HG02973 (cell line): ENCODE measurements around the gene DHX58.
A peak's percentile ranks its signal among the peaks of the same experiment; 100 is the strongest.
"Not testable (repeated sequence)": the region's sequence is repeated elsewhere in the genome, so short reads cannot be mapped to it uniquely, and the experiment has no call there.

Experiments used
- ATAC-seq: cut with Tn5 transposase; IDR thresholded peaks from one replicate; pipeline ENCODE4 v1.9.1; 2021; ENCODE audit warnings: moderate library complexity; ENCODE audit not compliant: unreplicated experiment

Gene DHX58

DNA sequence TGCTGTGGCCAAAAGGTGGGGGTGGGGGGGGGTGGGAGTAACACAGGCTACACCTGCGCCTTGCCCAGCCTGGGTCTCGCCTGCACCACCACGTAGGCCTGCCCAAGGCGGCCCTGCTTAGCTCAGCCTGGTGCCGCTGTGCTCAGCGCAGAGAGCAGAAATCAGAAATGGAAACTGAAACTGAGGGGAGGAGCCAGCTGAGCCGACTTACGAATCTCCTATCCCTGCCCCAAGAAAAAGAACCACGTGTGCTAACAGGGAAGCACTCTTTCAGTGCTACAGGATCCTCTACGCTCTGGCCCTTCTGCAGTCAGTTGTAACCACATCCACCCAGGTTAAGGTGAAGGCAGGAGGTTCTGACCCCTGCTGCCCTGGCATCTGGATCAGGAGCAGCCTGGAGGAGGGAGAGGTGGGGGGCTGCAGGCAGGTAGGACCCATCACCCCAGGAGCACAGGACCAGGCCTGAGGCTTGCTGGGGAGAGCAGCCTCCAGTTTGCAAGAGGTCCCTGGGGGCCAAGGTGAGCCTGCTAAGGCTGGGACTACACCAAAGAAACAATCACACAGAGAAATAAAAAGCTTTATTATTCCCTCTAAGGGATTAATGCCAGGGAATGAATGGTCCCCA is at the start of gene DHX58:
TSS of gene DHX58 (minus strand) at position 163 of the 625 bp plus-strand sequence. CDS start 822 bp downstream, outside the sequence.
- peak; percentile 43 for ATAC-seq

- no peak for ATAC-seq
Measured at GRCh38 chr17:42160531-42160910, 48.0 kb upstream of the DHX58 start.

DNA sequence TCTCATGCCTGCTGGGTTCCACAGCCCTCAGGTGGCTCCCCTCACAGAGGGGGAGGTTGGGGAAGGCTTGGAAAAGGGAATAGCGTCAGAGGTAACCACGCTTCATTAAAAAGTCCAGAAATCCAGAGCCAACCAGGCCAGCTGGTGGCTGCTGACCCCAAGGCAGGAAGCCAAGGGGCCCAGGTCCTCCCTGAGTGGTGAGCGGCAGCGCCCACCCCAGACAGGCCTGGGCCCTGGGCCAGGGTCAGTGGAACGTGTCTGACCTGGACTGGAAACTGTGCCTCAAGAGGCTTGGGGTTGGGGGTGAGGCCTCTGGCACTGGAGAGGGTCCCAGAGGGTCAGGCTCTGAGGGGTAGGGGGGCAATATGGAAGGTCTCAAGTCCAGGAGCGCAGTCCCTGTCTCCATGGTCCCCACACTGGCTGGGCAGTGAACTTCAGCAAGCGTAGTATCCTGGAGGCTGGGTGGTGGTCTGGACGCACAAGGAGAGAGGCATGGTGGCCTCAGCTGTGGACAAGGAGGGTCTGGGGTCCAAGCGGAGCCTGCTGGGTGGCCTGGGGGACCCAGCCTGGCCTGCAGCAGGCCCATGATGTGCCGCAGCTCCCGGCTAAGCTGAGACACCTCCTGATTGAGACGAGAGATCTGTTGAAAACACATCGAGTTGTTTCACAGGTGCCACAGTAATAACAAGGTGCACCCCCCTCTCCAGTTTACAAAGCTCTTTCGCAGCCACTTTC is 47.4 kb upstream of the DHX58 start:
- no peak for ATAC-seq

- no peak for ATAC-seq
Measured at GRCh38 chr17:42155614-42156045, 43.1 kb upstream of the DHX58 start.

DNA sequence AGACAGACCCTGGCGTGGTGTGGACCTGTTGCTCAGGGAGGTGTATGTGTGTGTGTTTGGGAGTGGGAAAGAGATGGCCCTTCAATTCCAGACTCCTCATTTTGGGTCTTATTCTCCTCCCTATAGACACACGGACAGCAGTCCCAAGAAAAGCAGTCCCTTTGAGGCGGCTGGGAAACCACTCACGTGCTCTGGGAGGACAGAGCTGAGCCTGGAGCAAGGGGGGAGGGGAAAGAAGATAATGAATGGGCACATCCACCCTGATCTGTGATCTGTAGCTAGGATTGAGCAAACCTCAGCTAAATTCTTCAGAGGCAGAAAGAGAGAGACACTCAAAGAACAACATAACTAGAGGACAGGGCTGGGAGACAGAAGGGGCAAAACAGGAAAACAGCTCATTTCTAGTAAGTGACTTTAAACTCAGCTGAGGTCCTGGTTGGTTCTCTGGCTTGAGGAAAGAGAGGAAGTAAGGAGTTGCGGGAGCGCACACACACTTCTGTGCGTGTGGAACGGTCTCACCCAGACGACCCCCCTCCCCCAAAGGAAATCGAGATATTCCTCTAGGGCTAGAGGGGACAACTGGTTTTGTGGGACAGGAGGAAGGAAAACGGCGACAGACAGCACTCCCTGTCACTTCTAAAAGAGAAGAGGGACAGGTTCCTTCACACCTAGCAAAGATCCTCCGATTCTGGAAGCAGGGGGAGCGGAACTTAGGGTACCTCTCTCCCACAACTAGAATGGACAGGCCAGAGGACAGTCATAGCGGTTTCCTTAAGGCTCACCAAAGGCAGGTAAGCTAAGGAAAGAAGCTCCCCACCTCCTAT is 41.6 kb upstream of the DHX58 start:
- ATAC-seq = no peak

DNA sequence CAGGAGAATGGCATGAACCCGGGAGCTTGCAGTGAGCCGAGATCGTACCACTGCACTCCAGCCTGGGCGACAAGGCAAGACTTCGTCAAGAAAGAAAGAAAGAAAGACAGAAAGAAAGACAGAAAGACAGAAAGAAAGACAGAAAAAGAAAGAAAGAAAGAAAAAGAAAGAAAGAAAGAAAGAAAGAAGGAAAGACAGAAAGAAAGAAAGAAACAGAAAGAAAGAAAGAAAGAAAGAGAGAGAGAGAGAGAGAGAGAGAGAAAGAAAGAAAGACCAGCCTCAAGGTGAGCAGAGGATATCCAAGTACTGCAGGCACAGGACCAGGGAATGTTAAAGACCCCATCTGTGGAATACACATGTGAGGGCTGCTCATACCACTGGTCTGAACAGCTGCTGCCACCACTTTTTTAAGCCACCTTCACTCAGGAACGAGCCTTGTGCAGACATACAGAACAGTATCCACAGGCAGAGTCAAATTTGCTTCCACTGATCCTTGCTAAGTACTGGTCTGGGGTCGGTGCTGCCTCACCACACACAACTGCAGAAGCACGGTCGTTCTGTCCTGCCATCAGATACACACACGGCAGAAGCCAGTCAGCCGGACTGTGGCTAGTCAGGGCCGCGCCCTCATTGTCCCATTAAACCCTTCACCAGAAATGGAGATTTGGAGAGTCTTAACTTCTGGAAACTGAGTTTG is 34.5 kb upstream of the DHX58 start:
- no peak for ATAC-seq

DNA sequence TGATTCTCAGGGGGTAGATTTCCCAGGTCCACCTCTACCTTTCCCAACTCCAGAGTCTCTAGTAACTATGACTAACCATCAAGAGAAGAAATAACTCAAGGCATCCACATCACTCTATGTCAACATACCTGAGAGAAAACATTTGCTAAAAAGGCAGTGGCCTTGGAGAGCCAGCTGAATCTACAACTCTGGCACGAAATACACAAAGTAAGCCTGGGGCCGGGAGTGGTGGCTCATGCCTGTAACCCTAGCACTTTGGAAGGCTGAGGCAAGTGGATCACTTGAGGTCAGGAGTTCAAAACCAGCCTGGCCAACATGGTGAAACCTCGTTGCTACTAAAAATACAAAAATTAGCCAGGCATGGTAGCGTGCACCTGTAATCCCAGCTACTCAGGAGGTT is 30.6 kb upstream of the DHX58 start:
- not testable (repeated sequence) for ATAC-seq

GRCh38 chr17:42142371-42142896 is 29.9 kb upstream of the DHX58 start:
- ATAC-seq = no peak

- ATAC-seq = no peak
Measured at GRCh38 chr17:42141382-42141781, 28.9 kb upstream of the DHX58 start.

- not testable (repeated sequence) for ATAC-seq
Measured at GRCh38 chr17:42140690-42141089, 28.2 kb upstream of the DHX58 start.

DNA sequence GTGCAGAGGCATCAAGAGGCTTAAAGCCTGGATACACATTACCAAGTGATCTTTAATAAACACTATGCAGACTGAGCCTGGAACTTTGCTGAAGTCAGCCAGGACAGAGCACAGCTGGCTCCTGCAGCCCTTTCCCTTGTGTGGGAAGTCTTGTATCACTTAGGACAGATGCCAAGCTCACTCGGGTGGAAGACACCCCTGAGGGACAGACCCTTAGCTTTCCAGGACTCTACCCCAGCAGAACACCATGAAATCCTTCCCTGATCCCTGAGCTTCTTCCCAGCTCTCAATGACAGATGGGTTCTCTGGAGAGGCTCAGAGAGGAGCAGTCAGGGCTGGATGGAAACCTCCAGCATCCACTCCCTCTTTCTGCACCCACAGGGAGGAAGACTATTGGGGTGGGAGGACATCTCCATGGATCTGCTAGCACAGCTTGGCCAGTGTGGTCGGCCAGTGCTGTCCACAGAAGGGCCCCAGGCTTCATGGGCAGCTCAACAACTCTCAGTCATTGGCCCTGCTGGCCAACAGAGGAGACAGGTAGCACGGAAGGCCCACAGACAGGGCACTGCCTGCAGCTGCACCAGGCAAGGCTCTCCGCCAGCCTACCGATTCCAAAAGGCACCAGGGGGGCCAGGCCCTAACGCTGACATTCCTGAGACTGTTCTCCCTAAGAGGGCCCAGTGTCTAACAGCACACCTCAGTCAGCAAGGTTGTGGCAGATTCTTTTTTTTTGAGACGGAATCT is 26.4 kb upstream of the DHX58 start:
- no peak for ATAC-seq

- no peak for ATAC-seq
Measured at GRCh38 chr17:42136654-42137051, 24.1 kb upstream of the DHX58 start.

GRCh38 chr17:42135664-42136653 is 23.4 kb upstream of the DHX58 start:
- ATAC-seq = no peak

DNA sequence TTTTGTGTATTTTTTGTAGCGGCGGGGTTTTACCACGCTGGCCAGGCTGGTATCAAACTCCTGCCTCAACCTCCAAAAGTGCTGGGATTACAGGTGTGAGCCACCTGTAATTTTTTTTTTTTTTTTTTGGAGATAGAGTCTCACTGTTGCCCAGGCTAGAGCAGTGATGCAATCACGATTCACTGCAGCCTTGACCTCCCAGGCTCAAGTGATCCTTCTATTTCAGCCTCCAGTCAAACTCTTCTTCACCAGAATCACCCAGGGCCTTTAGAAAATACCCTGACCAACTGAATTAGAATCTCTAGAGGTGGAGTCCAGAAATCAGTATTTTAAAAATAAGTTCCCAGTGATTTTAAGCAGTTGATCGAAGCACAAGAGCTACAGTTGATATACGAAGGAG is 22.6 kb upstream of the DHX58 start:
- no peak for ATAC-seq

GRCh38 chr17:42133461-42134041 is 21.0 kb upstream of the DHX58 start:
- no peak for ATAC-seq

GRCh38 chr17:42132941-42133340 is 20.4 kb upstream of the DHX58 start:
- no peak for ATAC-seq

DNA sequence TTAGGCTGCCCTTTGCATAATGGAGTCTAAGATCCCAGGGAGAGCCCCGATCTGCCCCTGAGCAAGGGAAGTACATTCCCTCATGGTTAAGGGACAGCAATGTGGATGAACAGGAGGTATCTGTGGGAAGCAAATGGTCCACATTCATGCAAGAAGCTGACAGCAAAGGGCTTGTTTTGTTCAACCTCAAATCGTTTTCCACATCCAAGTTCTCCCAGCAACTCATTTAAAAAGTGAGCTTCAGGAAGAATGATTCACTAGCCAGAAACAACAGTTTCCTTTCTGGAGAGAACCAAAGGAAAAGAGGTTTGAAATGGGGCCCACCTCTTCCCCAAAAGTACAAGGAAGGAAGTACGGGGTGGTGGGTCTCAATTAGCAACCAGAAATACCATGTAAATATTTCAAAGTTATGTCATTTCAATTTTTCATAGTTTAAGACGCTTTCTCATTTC is 19.5 kb upstream of the DHX58 start:
- ATAC-seq = no peak

GRCh38 chr17:42131232-42131631 is 18.7 kb upstream of the DHX58 start:
- ATAC-seq = no peak
